ENCODE measurements around the gene ARHGEF19.

GRCh38 chr1:16158993-16159831 is 53.2 kb downstream of the ARHGEF19 start:
- TF ChIP-seq POLR2A (IDR thresholded peaks at IDR 0.05) = no peak
- no peak for TF ChIP-seq CTCF (IDR thresholded peaks at IDR 0.05)

Measured in adrenal gland (tissue), 5 donors.